Measurements from ENCODE around the gene KRTAP12-4. TPM values are rescaled to one million over a fixed set of nuclear protein-coding genes. Genes with fewer than 3 reads are reported as not detected.
"Not testable (repeated sequence)": the region's sequence is repeated elsewhere in the genome, so short reads cannot be mapped to it uniquely, and the experiment has no call there.

KRTAP12-4 gene
- total RNA-seq, 4 donors from 2014 or later = not detected

GRCh38 chr21:44686843-44687561 is 32.5 kb upstream of the KRTAP12-4 start:
- no peaks in the 10 kb centered on the region for H3K4me1 ChIP-seq
- no peak for ATAC-seq
- H3K4me3 ChIP-seq = no peak overlapping the region
- TF ChIP-seq POLR2AphosphoS5 (IDR thresholded peaks at IDR 0.05) = no peak
- no peak for TF ChIP-seq EP300 (IDR thresholded peaks at IDR 0.05)
- no peak for TF ChIP-seq POLR2A (IDR thresholded peaks at IDR 0.05)
- no peak for TF ChIP-seq CTCF (IDR thresholded peaks at IDR 0.05)
- no peaks in the 10 kb centered on the region for H3K9me3 ChIP-seq
- H3K27ac ChIP-seq = no peak overlapping the region
- WGBS, 2 donors (ENCODE audit: low coverage in 1 of 2) = 34 to 80% methylated on average over 1 to 5 of the region's 25 CpGs
- H3K36me3 ChIP-seq = no peaks in the 10 kb centered on the region
- peaks cover 49% of the 10 kb centered on the region for H3K27me3 ChIP-seq

GRCh38 chr21:44686000-44686781 is 31.7 kb upstream of the KRTAP12-4 start:
- ATAC-seq = no peak
- no peaks in the 10 kb centered on the region for H3K9me3 ChIP-seq
- 19 to 29% methylated on average over 2 to 4 of the region's 14 CpGs for WGBS, 2 donors (ENCODE audit: low coverage in 1 of 2)

GRCh38 chr21:44685050-44685449 is 30.6 kb upstream of the KRTAP12-4 start:
- not testable (repeated sequence) for H3K4me3 ChIP-seq, H3K4me1 ChIP-seq, H3K9me3 ChIP-seq, H3K27ac ChIP-seq, ATAC-seq, H3K36me3 ChIP-seq
- WGBS, 2 donors (ENCODE audit: low coverage in 1 of 2) = 60 to 100% methylated on average over 1 to 3 of the region's 6 CpGs
- peaks cover 39% of the 10 kb centered on the region for H3K27me3 ChIP-seq

More at GRCh38 chr21:44686000-44686781, 31.7 kb upstream of the KRTAP12-4 start:
- Histone ChIP-seq H3K4me1 (no peaks in the 10 kb centered on the region), H3K27ac (no peak overlapping the region), H3K4me3 (no peak overlapping the region), H3K36me3 (no peaks in the 10 kb centered on the region), H3K27me3 (peaks cover 49% of the 10 kb centered on the region)
- TF ChIP-seq CTCF (IDR thresholded peaks at IDR 0.05) = no peak
- TF ChIP-seq POLR2AphosphoS5 (IDR thresholded peaks at IDR 0.05) = no peak
- no peak for TF ChIP-seq POLR2A (IDR thresholded peaks at IDR 0.05)
- TF ChIP-seq EP300 (IDR thresholded peaks at IDR 0.05) = no peak

- WGBS, 2 donors (ENCODE audit: low coverage in 1 of 2) = 58 to 92% methylated on average over 4 to 6 of the region's 6 CpGs
- no peaks in the 10 kb centered on the region for H3K9me3 ChIP-seq
- no peak for TF ChIP-seq POLR2AphosphoS5 (IDR thresholded peaks at IDR 0.05)
- TF ChIP-seq EP300 (IDR thresholded peaks at IDR 0.05) = no peak
- no peak for TF ChIP-seq POLR2A (IDR thresholded peaks at IDR 0.05)
- no peak for TF ChIP-seq CTCF (IDR thresholded peaks at IDR 0.05)
- no peak overlapping the region for H3K4me3 ChIP-seq
- H3K27ac ChIP-seq = no peak overlapping the region
- H3K36me3 ChIP-seq = no peaks in the 10 kb centered on the region
- no peak for ATAC-seq
- H3K27me3 ChIP-seq = peaks cover 38% of the 10 kb centered on the region
- no peaks in the 10 kb centered on the region for H3K4me1 ChIP-seq
Observed at GRCh38 chr21:44684483-44684882, 30.0 kb upstream of the KRTAP12-4 start.

- TF ChIP-seq POLR2A (IDR thresholded peaks at IDR 0.05) (no peak), POLR2AphosphoS5 (IDR thresholded peaks at IDR 0.05) (no peak), CTCF (IDR thresholded peaks at IDR 0.05) (no peak), EP300 (IDR thresholded peaks at IDR 0.05) (no peak)
- no peak overlapping the region for H3K27ac ChIP-seq
- ATAC-seq = no peak
- WGBS, 2 donors (ENCODE audit: low coverage in 1 of 2) = 63 to 82% methylated on average over 6 to 7 of the region's 7 CpGs
- H3K36me3 ChIP-seq = no peaks in the 10 kb centered on the region
- H3K9me3 ChIP-seq = no peaks in the 10 kb centered on the region
- peaks cover 37% of the 10 kb centered on the region for H3K27me3 ChIP-seq
- no peak overlapping the region for H3K4me3 ChIP-seq
- no peaks in the 10 kb centered on the region for H3K4me1 ChIP-seq
Observed at GRCh38 chr21:44684077-44684476, 29.6 kb upstream of the KRTAP12-4 start.
